WERI-Rb-1 (cell line): ENCODE measurements around the gene ZC3H12A.

Experiments
- DNase-seq: peaks from one replicate; pipeline ENCODE4 v3.0.0-alpha.2; 2020
- H3K27ac ChIP-seq: fragments of 250-450 bp; sonication (Bioruptor Pico); 2 replicates; pipeline ENCODE4 v1.5.1; 2020; ENCODE audit warnings: mild to moderate bottlenecking, moderate library complexity
- H3K27me3 ChIP-seq: fragments of 250-450 bp; sonication (Bioruptor Pico); 2 replicates; pipeline ENCODE4 v1.5.1; 2021; ENCODE audit warnings: mild to moderate bottlenecking, low read depth, moderate library complexity; ENCODE audit not compliant: insufficient read depth, severe bottlenecking
- H3K36me3 ChIP-seq: fragments of 250-450 bp; sonication (Bioruptor Pico); 2 replicates; pipeline ENCODE4 v1.5.1; 2020; ENCODE audit warnings: mild to moderate bottlenecking, moderate library complexity
- H3K4me3 ChIP-seq: 2 replicates; pipeline ENCODE4 v1.5.1; 2011; ENCODE audit warnings: low read depth, mild to moderate bottlenecking, control low read depth, low read length
- H3K9me3 ChIP-seq: fragments of 250-450 bp; sonication (Bioruptor Pico); 2 replicates; pipeline ENCODE4 v1.5.1; 2021; ENCODE audit warnings: mild to moderate bottlenecking, moderate library complexity; ENCODE audit not compliant: severe bottlenecking
- CTCF ChIP-seq: IDR thresholded peaks from 2 replicates; pipeline ENCODE4 v1.5.1; 2011; ENCODE audit warnings: low read depth, mild to moderate bottlenecking, control low read depth, inconsistent platforms, low read length

The ZC3H12A gene

GRCh38 chr1:37448691-37449417 lies 25.5 kb upstream of the ZC3H12A start:
- H3K9me3 ChIP-seq: no peaks in the 10 kb centered on the region
- H3K27ac ChIP-seq: no peak overlapping the region
- no peaks in the 10 kb centered on the region for H3K36me3 ChIP-seq
- no peak for TF ChIP-seq CTCF
- H3K4me3 ChIP-seq: no peak overlapping the region
- no peaks in the 10 kb centered on the region for H3K27me3 ChIP-seq
- no peak for DNase-seq

- Histone ChIP-seq H3K27ac (no peak overlapping the region), H3K27me3 (no peaks in the 10 kb centered on the region), H3K36me3 (no peaks in the 10 kb centered on the region), H3K9me3 (no peaks in the 10 kb centered on the region), H3K4me3 (no peak overlapping the region)
- no peak for TF ChIP-seq CTCF
- no peak for DNase-seq
Observed at GRCh38 chr1:37449936-37450335, 24.4 kb upstream of the ZC3H12A start.

- H3K27ac ChIP-seq: no peak overlapping the region
- no peaks in the 10 kb centered on the region for H3K9me3 ChIP-seq
- TF ChIP-seq CTCF: no peak
- H3K27me3 ChIP-seq: no peaks in the 10 kb centered on the region
- no peak for DNase-seq
- H3K4me3 ChIP-seq: no peak overlapping the region
- H3K36me3 ChIP-seq: no peaks in the 10 kb centered on the region
Observed at GRCh38 chr1:37452416-37452815, 22.0 kb upstream of the ZC3H12A start.

- H3K36me3 ChIP-seq: no peaks in the 10 kb centered on the region
- no peak overlapping the region for H3K4me3 ChIP-seq
- H3K9me3 ChIP-seq: no peaks in the 10 kb centered on the region
- no peaks in the 10 kb centered on the region for H3K27me3 ChIP-seq
- H3K27ac ChIP-seq: no peak overlapping the region
- no peak for TF ChIP-seq CTCF
- no peak for DNase-seq
Observed at GRCh38 chr1:37453647-37454046, 20.7 kb upstream of the ZC3H12A start.

GRCh38 chr1:37455516-37455915 lies 18.9 kb upstream of the ZC3H12A start:
- H3K9me3 ChIP-seq: no peaks in the 10 kb centered on the region

More at GRCh38 chr1:37455516-37455915, 18.9 kb upstream of the ZC3H12A start:
- no peak overlapping the region for H3K27ac ChIP-seq
- no peaks in the 10 kb centered on the region for H3K27me3 ChIP-seq
- no peaks in the 10 kb centered on the region for H3K36me3 ChIP-seq
- H3K4me3 ChIP-seq: no peak overlapping the region
- no peak for TF ChIP-seq CTCF
- DNase-seq: no peak
